Lung (tissue), 12 donors: ENCODE results near the gene OR52M1. TPM values are rescaled to one million over a fixed set of nuclear protein-coding genes. Genes with fewer than 3 reads are reported as not detected.

Experiments used
- ATAC-seq: fragments of 200-7000 bp; cut with Tn5 transposase; one replicate; pipeline ENCODE4 v1.9.1; 2020; ENCODE audit warnings: moderate number of reproducible peaks; ENCODE audit not compliant: insufficient read depth, low FRiP score
- DNase-seq, 3 donors: peaks; one replicate each; pipeline ENCODE4 v3.0.0-alpha.2; 2013 to 2017
- H3K27ac ChIP-seq, 2 donors: one replicate each; pipeline ENCODE4 v1.5.1; 2013; ENCODE audit warnings: mild to moderate bottlenecking in 2 of 2, moderate library complexity in 2 of 2, control low read depth in 1 of 2, inconsistent platforms in 1 of 2, low read depth in 1 of 2, low read length in 1 of 2
- H3K27me3 ChIP-seq, 3 donors: one replicate each; pipeline ENCODE4 v1.5.1; 2013; ENCODE audit warnings: low read length in 2 of 3; ENCODE audit not compliant: control insufficient read depth in 3 of 3, insufficient read depth in 3 of 3
- H3K36me3 ChIP-seq, 4 donors: one replicate each; pipeline ENCODE4 v1.5.1; 2013; ENCODE audit warnings: low read length in 4 of 4, mild to moderate bottlenecking in 1 of 4, moderate library complexity in 1 of 4; ENCODE audit not compliant: control insufficient read depth in 4 of 4, insufficient read depth in 4 of 4
- H3K4me1 ChIP-seq, 5 donors: one replicate each; pipeline ENCODE4 v1.5.1; 2013; ENCODE audit warnings: low read length in 5 of 5, mild to moderate bottlenecking in 2 of 5, moderate library complexity in 1 of 5; ENCODE audit not compliant: control insufficient read depth in 5 of 5, insufficient read depth in 5 of 5
- H3K4me3 ChIP-seq: one replicate; pipeline ENCODE4 v1.5.1; 2013; ENCODE audit warnings: mild to moderate bottlenecking, control low read depth, moderate library complexity
- H3K9ac ChIP-seq, 2 donors: one replicate each; pipeline ENCODE4 v1.5.1; 2013; ENCODE audit warnings: low read length in 2 of 2, control low read depth in 1 of 2; ENCODE audit not compliant: insufficient read depth in 1 of 2
- H3K9me3 ChIP-seq, 4 donors: one replicate each; pipeline ENCODE4 v1.5.1; 2013; ENCODE audit warnings: low read length in 3 of 4, mild to moderate bottlenecking in 1 of 4, moderate library complexity in 1 of 4; ENCODE audit not compliant: control insufficient read depth in 4 of 4, insufficient read depth in 3 of 4
- CTCF ChIP-seq: IDR thresholded peaks from 2 replicates; pipeline ENCODE4 v1.5.1; 2012; ENCODE audit warnings: mild to moderate bottlenecking; ENCODE audit errors: control extremely low read depth, extremely low read depth
- WGBS, 2 donors: extraction: QIAGEN DNeasy Blood & Tissue Kit; methylation state at CpG; one replicate each; pipeline ENCODE4 v1.1.7; 2013; 5-methylcytosine and 5-hydroxymethylcytosine counted together
- polyA plus RNA-seq, 2 donors: library from polyadenylated mRNA; stranded (reverse); fragments of 200-250 nt; gene quantifications; one replicate each; pipeline ENCODE4 v1.2.1, GENCODE V29; 2013
- total RNA-seq, 2 donors: library from RNA; depleted of rRNA in 1 of 2; stranded (reverse); fragments of >200 nt in 1 of 2; gene quantifications; one replicate each; pipeline ENCODE4 v1.2.1, GENCODE V29; 2014 to 2021
- donor health status: control.
- donor health status: control.
- donor health status: Bipolar disorder and iron deficiency.
- donor health status: healthy.
- donor health status: DM: yes; HTN: yes; CAD: no.

OR52M1 gene
- total and polyA plus RNA-seq, 4 donors = not detected

DNA sequence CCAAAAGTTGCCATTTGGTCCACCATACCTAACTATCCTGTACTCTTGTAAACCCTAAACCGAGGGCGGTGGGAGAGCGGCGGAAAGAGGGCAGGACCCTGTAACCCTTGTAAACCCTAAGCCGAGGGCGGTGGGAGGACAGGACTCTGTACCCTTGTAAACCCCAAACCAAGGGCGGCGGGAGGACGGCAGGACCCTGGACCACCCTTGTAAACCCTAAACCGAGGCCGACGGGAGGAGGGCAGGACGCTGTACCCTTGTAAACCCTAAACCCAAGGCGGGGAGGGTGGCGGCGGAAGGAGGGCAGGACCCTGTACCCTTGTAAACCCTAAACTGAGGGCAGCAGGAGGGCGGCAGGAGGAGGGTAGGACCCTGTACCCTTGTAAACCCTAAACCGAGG lies 24.1 kb downstream of the OR52M1 start:
- no peak overlapping the region for H3K9ac ChIP-seq
- no peak for TF ChIP-seq CTCF
- ATAC-seq (no peak), DNase-seq (no peak)
- WGBS, 2 donors = 93 to 96% methylated on average over 18 of the region's 18 CpGs
- H3K36me3 ChIP-seq = no peaks in the 10 kb centered on the region
- H3K9me3 ChIP-seq = no peaks in the 10 kb centered on the region
- H3K4me3 ChIP-seq = no peak overlapping the region
- no peaks in the 10 kb centered on the region for H3K4me1 ChIP-seq
- no peak overlapping the region for H3K27ac ChIP-seq
- no peaks in the 10 kb centered on the region for H3K27me3 ChIP-seq

- DNase-seq = no peak
- Histone ChIP-seq H3K4me1 (no peaks in the 10 kb centered on the region), H3K36me3 (no peaks in the 10 kb centered on the region), H3K27me3 (peaks cover 0 to 4% (median 0%) of the 10 kb centered on the region in 3 donors), H3K4me3 (no peak overlapping the region), H3K9me3 (no peaks in the 10 kb centered on the region), H3K27ac (no peak overlapping the region), H3K9ac (no peak overlapping the region)
- no peak for TF ChIP-seq CTCF
- ATAC-seq = no peak
- 72 to 85% methylated on average over 3 of the region's 3 CpGs for WGBS, 2 donors
These were observed 31.9 kb downstream of the OR52M1 start for GRCh38 chr11:4576880-4577279.

DNA sequence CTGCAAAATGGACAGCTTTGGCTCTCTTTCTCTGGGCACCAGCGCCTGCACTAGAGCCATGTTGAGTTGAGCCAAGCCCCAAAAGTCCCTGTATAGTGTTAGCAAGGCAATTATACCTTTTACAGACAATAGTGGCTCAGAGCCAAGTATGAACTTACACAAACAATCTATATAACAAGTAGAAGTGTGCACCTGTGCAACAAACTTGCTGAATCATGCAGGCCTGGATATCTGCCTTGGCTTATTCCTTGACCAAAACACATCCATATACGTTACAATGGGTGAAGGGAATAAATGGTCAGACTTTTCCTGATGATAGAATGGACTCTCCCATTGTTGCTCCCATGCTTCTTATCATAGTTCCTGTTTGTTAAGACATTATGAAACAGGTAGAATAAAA lies 32.8 kb downstream of the OR52M1 start:
- Histone ChIP-seq H3K9ac (no peak overlapping the region), H3K36me3 (no peaks in the 10 kb centered on the region), H3K4me3 (no peak overlapping the region), H3K27me3 (peaks cover 0 to 4% (median 0%) of the 10 kb centered on the region in 3 donors), H3K9me3 (no peaks in the 10 kb centered on the region), H3K27ac (no peak overlapping the region), H3K4me1 (no peaks in the 10 kb centered on the region)
- DNase-seq (no peak), ATAC-seq (no peak)
- 68 to 73% methylated on average over 2 of the region's 2 CpGs for WGBS, 2 donors
- TF ChIP-seq CTCF = no peak

GRCh38 chr11:4578624-4579023 lies 33.6 kb downstream of the OR52M1 start:
- DNase-seq (no peak), ATAC-seq (no peak)
- Histone ChIP-seq H3K27ac (no peak overlapping the region), H3K36me3 (no peaks in the 10 kb centered on the region), H3K4me1 (no peaks in the 10 kb centered on the region), H3K4me3 (no peak overlapping the region), H3K9me3 (no peaks in the 10 kb centered on the region), H3K27me3 (peaks cover 0 to 4% (median 0%) of the 10 kb centered on the region in 3 donors), H3K9ac (no peak overlapping the region)
- WGBS, 2 donors = 89 to 90% methylated on average over 6 of the region's 6 CpGs
- no peak for TF ChIP-seq CTCF
